SK-N-SH treated with all-trans-retinoic acid at 6 μM for 48 hours (cell line): Measurements from ENCODE around the gene PFKFB4.

Source experiments
- ATAC-seq: fragments of 200-7000 bp; cut with Tn5 transposase; 3 replicates; pipeline ENCODE4 v1.9.1; 2020; ENCODE audit warnings: mild to moderate bottlenecking, moderate library complexity
- ARNTL ChIP-seq: fragments of 450-650 bp; formaldehyde crosslinking; IDR thresholded peaks from 2 replicates; pipeline ENCODE4 v1.5.0; 2020; ENCODE audit warnings: low read depth, mild to moderate bottlenecking, moderate library complexity, borderline replicate concordance
- BACH2 ChIP-seq: fragments of 250-450 bp; sonication (Bioruptor Pico); IDR thresholded peaks from 2 replicates; pipeline ENCODE4 v1.9.0; 2021; ENCODE audit warnings: mild to moderate bottlenecking, borderline replicate concordance
- CSDC2 ChIP-seq: fragments of 250-450 bp; sonication (Bioruptor Pico); IDR thresholded peaks from 2 replicates; pipeline ENCODE4 v1.5.0; 2020; ENCODE audit warnings: mild to moderate bottlenecking, moderate library complexity
- ESRRG ChIP-seq: fragments of 250-450 bp; sonication (Bioruptor Pico); IDR thresholded peaks from 2 replicates; pipeline ENCODE4 v1.6.1; 2021; ENCODE audit warnings: mild to moderate bottlenecking
- GLIS3 ChIP-seq: fragments of 250-450 bp; sonication (Bioruptor Pico); IDR thresholded peaks from 2 replicates; pipeline ENCODE4 v1.5.0; 2020; ENCODE audit warnings: mild to moderate bottlenecking, moderate library complexity
- ISL1 ChIP-seq: fragments of 250-450 bp; sonication (Bioruptor Pico); IDR thresholded peaks from 2 replicates; pipeline ENCODE4 v2.1.2; 2022; ENCODE audit warnings: mild to moderate bottlenecking, moderate library complexity
- OSR1 ChIP-seq: fragments of 250-450 bp; sonication (Bioruptor Pico); IDR thresholded peaks from 2 replicates; pipeline ENCODE4 v1.8.0; 2022; ENCODE audit warnings: moderate library complexity, mild to moderate bottlenecking, inconsistent platforms
- RARB ChIP-seq: fragments of 250-450 bp; sonication (Bioruptor Pico); IDR thresholded peaks from 2 replicates; pipeline ENCODE4 v1.8.0; 2021; ENCODE audit warnings: mild to moderate bottlenecking, moderate library complexity
- SNAI2 ChIP-seq: fragments of 250-450 bp; sonication (Bioruptor Pico); IDR thresholded peaks from 2 replicates; pipeline ENCODE4 v1.5.0; 2020; ENCODE audit warnings: mild to moderate bottlenecking, moderate library complexity
- TCF4 ChIP-seq: fragments of 250-450 bp; sonication (Bioruptor Pico); IDR thresholded peaks from 2 replicates; pipeline ENCODE4 v1.8.0; 2021; ENCODE audit warnings: mild to moderate bottlenecking, moderate library complexity, borderline replicate concordance
- TOX ChIP-seq: fragments of 250-450 bp; sonication (Bioruptor Pico); IDR thresholded peaks from 2 replicates; pipeline ENCODE4 v1.8.0; 2021; ENCODE audit warnings: mild to moderate bottlenecking, moderate library complexity, borderline replicate concordance
- ZC3H10 ChIP-seq: fragments of 250-450 bp; sonication (Bioruptor Pico); IDR thresholded peaks from 2 replicates; pipeline ENCODE4 v1.5.1; 2021; ENCODE audit warnings: mild to moderate bottlenecking, moderate library complexity
- ZFP3 ChIP-seq: fragments of 250-450 bp; sonication (Bioruptor Pico); IDR thresholded peaks from 2 replicates; pipeline ENCODE4 v1.5.0; 2020; ENCODE audit warnings: mild to moderate bottlenecking, moderate library complexity
- ZNF565 ChIP-seq: fragments of 450-650 bp; formaldehyde crosslinking; conservative IDR thresholded peaks from 2 replicates; pipeline ENCODE4 v1.5.0; 2020; ENCODE audit warnings: low read depth, mild to moderate bottlenecking, moderate library complexity
- ZNF70 ChIP-seq: fragments of 450-650 bp; formaldehyde crosslinking; IDR thresholded peaks from 2 replicates; pipeline ENCODE4 v1.5.0; 2020; ENCODE audit warnings: mild to moderate bottlenecking, moderate library complexity
- ZNF8 ChIP-seq: fragments of 450-650 bp; formaldehyde crosslinking; IDR thresholded peaks from 2 replicates; pipeline ENCODE4 v1.5.0; 2020; ENCODE audit warnings: mild to moderate bottlenecking, moderate library complexity
- TF ChIP-seq, protein P1 (sequence below): fragments of 250-450 bp; sonication (Bioruptor Pico); IDR thresholded peaks from 2 replicates; pipeline ENCODE4 v1.5.1; 2020; ENCODE audit warnings: low read depth, mild to moderate bottlenecking, moderate library complexity
- TF ChIP-seq, protein P2 (sequence below): fragments of 250-450 bp; sonication (Bioruptor Pico); IDR thresholded peaks from 2 replicates; pipeline ENCODE4 v1.8.0; 2020; ENCODE audit warnings: mild to moderate bottlenecking, moderate library complexity, borderline replicate concordance
- TF ChIP-seq, protein P3 (sequence below): fragments of 250-450 bp; sonication (Bioruptor Pico); IDR thresholded peaks from 2 replicates; pipeline ENCODE4 v1.8.0; 2021; ENCODE audit warnings: low read depth, mild to moderate bottlenecking, moderate library complexity, borderline replicate concordance
- TF ChIP-seq, protein P4 (sequence below): fragments of 250-450 bp; sonication (Bioruptor Pico); IDR thresholded peaks from 2 replicates; pipeline ENCODE4 v1.5.0; 2020; ENCODE audit warnings: mild to moderate bottlenecking, moderate library complexity

Gene PFKFB4

DNA sequence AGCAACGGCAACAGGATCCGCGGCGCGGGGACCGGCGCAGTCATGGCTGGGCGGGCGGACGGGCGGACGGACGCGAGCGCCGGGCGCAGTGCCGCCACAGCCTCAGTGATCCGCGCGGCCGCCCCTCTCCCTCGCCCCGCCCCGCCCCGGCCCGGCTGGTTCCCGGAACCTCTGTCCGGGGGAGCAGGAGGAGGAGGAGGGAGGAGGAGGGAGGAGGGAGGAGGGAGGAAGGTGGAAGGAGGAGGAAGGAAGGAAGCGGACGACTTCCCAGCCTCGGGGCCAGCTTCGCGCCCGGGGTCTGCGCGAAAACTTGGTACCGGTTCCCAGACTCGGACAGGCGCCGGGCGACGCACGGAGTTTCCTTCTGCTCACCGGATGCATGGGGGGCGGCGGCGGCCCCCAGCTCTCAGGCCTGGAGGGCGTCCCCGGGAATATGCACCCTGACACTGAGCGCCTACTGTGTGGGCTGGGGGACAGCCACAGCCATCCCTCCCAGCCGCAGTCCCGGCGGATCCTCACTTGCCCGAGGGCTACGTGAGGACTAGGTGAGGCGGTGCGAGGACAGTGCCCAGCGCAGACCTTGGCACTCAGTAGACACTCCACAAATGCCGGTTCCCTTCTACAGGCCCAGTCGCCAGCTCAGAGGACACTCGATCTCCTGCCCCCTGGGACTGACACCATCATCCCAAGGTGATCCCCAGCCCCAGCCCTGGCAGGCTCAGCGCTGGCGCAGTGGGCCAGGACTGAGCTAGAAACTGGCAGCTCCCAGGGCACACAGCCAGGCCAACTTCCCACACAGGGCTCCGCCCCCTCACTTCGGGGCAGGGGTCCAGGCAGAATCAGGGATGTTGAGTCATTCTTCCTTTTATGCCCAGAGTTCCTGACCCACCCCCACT is 52.3 kb downstream of the PFKFB4 start, which contains the start of gene SHISA5:
Gene SHISA5 (minus strand): TSS at position 124 of the 896 bp plus-strand sequence. CDS start 80 bp downstream, at position 44.
- TF ChIP-seq CSDC2 (CRISPR knock-in tag): no peak; the same call in 1 of the 2 replicates
- TF ChIP-seq, protein P1, sequence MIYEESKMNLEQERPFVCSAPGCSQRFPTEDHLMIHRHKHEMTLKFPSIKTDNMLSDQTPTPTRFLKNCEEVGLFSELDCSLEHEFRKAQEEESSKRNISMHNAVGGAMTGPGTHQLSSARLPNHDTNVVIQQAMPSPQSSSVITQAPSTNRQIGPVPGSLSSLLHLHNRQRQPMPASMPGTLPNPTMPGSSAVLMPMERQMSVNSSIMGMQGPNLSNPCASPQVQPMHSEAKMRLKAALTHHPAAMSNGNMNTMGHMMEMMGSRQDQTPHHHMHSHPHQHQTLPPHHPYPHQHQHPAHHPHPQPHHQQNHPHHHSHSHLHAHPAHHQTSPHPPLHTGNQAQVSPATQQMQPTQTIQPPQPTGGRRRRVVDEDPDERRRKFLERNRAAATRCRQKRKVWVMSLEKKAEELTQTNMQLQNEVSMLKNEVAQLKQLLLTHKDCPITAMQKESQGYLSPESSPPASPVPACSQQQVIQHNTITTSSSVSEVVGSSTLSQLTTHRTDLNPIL: no peak
- no peak for TF ChIP-seq BACH2
- TF ChIP-seq ZNF565 (CRISPR knock-in tag): no peak
- no peak for TF ChIP-seq ZNF8 (CRISPR knock-in tag)
- TF ChIP-seq RARB (CRISPR knock-in tag): no peak
- no peak for TF ChIP-seq TOX
- no peak for TF ChIP-seq ARNTL (CRISPR knock-in tag)
- TF ChIP-seq ZFP3 (CRISPR knock-in tag): no peak
- no peak for TF ChIP-seq TCF4 (CRISPR knock-in tag)
- TF ChIP-seq OSR1 (CRISPR knock-in tag): no peak
- TF ChIP-seq GLIS3 (CRISPR knock-in tag): no peak
- TF ChIP-seq, protein P2, sequence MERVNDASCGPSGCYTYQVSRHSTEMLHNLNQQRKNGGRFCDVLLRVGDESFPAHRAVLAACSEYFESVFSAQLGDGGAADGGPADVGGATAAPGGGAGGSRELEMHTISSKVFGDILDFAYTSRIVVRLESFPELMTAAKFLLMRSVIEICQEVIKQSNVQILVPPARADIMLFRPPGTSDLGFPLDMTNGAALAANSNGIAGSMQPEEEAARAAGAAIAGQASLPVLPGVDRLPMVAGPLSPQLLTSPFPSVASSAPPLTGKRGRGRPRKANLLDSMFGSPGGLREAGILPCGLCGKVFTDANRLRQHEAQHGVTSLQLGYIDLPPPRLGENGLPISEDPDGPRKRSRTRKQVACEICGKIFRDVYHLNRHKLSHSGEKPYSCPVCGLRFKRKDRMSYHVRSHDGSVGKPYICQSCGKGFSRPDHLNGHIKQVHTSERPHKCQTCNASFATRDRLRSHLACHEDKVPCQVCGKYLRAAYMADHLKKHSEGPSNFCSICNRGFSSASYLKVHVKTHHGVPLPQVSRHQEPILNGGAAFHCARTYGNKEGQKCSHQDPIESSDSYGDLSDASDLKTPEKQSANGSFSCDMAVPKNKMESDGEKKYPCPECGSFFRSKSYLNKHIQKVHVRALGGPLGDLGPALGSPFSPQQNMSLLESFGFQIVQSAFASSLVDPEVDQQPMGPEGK (CRISPR knock-in tag): no peak
- no peak for TF ChIP-seq ISL1 (CRISPR knock-in tag)
- no peak for TF ChIP-seq ESRRG
- TF ChIP-seq ZC3H10: no peak
- TF ChIP-seq, protein P3, sequence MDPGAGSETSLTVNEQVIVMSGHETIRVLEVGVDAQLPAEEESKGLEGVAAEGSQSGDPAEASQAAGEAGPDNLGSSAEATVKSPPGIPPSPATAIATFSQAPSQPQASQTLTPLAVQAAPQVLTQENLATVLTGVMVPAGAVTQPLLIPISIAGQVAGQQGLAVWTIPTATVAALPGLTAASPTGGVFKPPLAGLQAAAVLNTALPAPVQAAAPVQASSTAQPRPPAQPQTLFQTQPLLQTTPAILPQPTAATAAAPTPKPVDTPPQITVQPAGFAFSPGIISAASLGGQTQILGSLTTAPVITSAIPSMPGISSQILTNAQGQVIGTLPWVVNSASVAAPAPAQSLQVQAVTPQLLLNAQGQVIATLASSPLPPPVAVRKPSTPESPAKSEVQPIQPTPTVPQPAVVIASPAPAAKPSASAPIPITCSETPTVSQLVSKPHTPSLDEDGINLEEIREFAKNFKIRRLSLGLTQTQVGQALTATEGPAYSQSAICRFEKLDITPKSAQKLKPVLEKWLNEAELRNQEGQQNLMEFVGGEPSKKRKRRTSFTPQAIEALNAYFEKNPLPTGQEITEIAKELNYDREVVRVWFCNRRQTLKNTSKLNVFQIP (CRISPR knock-in tag): no peak
- no peak for TF ChIP-seq ZNF70 (CRISPR knock-in tag)
- no peak for TF ChIP-seq SNAI2 (CRISPR knock-in tag)
- TF ChIP-seq, protein P4, sequence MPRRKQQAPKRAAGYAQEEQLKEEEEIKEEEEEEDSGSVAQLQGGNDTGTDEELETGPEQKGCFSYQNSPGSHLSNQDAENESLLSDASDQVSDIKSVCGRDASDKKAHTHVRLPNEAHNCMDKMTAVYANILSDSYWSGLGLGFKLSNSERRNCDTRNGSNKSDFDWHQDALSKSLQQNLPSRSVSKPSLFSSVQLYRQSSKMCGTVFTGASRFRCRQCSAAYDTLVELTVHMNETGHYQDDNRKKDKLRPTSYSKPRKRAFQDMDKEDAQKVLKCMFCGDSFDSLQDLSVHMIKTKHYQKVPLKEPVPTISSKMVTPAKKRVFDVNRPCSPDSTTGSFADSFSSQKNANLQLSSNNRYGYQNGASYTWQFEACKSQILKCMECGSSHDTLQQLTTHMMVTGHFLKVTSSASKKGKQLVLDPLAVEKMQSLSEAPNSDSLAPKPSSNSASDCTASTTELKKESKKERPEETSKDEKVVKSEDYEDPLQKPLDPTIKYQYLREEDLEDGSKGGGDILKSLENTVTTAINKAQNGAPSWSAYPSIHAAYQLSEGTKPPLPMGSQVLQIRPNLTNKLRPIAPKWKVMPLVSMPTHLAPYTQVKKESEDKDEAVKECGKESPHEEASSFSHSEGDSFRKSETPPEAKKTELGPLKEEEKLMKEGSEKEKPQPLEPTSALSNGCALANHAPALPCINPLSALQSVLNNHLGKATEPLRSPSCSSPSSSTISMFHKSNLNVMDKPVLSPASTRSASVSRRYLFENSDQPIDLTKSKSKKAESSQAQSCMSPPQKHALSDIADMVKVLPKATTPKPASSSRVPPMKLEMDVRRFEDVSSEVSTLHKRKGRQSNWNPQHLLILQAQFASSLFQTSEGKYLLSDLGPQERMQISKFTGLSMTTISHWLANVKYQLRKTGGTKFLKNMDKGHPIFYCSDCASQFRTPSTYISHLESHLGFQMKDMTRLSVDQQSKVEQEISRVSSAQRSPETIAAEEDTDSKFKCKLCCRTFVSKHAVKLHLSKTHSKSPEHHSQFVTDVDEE (CRISPR knock-in tag): no peak
- peak; percentile 70 for ATAC-seq

DNA sequence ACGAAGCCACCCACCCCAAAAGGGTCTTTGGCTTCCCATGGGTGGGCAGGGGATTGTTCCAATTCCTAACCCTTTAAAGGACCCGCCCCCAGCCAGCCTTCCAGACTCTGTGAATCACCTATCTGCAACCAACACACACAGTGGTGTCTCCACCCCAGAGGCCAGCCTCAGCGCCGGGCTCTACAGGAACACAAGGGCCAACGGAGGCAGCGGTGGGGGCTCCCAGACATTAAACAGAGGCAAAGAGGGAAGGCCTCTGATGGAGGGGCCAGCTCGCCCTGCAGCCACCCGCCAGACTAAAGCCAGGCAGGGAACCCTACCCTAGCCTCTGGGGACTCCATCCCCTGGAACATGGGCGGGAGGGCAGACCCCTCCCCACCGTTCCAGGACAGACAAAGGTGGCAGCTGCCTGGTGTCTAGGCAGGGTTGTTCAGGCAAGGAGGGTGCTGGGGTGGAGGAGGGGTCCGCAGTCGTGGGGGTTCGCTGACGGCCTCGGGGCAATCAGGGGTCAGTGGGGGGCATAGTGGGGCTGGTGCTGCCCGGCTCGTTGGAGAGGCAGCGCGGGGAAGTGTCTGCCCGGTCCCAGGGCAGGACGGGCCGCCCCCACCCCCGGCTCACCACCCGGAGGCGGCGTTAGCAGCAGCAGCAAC is 53.1 kb downstream of the PFKFB4 start:
- no peak for TF ChIP-seq ZNF70 (CRISPR knock-in tag)
- ATAC-seq: peak; percentile 36

DNA sequence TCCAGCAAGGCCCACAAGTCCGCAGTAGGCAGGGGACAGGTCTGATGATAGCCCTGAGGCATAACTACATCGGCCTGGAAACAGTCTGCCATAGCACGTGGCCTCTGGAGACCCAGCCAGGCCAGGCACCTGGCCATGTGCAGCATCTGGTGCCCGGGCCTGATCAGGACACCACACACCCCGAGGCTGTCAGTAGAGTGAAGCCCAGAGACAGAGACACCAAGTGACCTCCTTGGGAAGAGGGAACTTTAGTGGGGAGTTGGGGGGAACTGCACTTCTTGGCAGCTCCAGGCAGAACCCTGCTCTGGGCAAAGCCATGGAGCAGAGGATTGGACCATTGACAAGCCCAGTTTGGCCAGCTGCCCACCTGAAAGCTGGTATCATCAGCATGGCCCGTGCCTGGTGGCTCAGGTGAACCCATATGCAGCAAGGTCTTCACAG is 53.9 kb downstream of the PFKFB4 start:
- TF ChIP-seq RARB (CRISPR knock-in tag) (no peak), TCF4 (CRISPR knock-in tag) (peak; percentile 32; the same call in 1 of the 2 replicates)
- TF ChIP-seq, protein P4 (CRISPR knock-in tag): 0 out of 2 replicates have a peak, but pooled peaks have one; percentile 43
- ATAC-seq: no peak; the same call in 2 of the 3 replicates
